GM18868 (cell line): ENCODE measurements around the gene RNU7-1.
A peak's percentile ranks its signal among the peaks of the same experiment; 100 is the strongest.

Source experiments
- ATAC-seq: cut with Tn5 transposase; IDR thresholded peaks from one replicate; pipeline ENCODE4 v1.9.1; 2021; ENCODE audit warnings: mild to moderate bottlenecking, moderate library complexity; ENCODE audit not compliant: unreplicated experiment

The RNU7-1 gene

GRCh38 chr12:6963016-6963731 is 19.6 kb downstream of the RNU7-1 start:
- no peak for ATAC-seq

- no peak for ATAC-seq
These were observed 20.3 kb downstream of the RNU7-1 start for GRCh38 chr12:6963791-6964413.

- ATAC-seq: no peak
These were observed 21.0 kb downstream of the RNU7-1 start for GRCh38 chr12:6964605-6965025.

GRCh38 chr12:6965026-6965661 is 21.5 kb downstream of the RNU7-1 start:
- ATAC-seq: peak; percentile 45

GRCh38 chr12:6965714-6966113 is 22.1 kb downstream of the RNU7-1 start:
- no peak for ATAC-seq

- ATAC-seq: no peak
These were observed 22.7 kb downstream of the RNU7-1 start for GRCh38 chr12:6966351-6966750.

GRCh38 chr12:6967651-6968100 is 24.1 kb downstream of the RNU7-1 start:
- ATAC-seq: no peak

GRCh38 chr12:6968426-6968825 is 24.8 kb downstream of the RNU7-1 start:
- ATAC-seq: no peak

GRCh38 chr12:6970096-6970527 is 26.5 kb downstream of the RNU7-1 start:
- ATAC-seq: no peak

GRCh38 chr12:6974180-6974579 is 30.6 kb downstream of the RNU7-1 start:
- ATAC-seq: no peak

GRCh38 chr12:6975297-6976032 is 31.8 kb downstream of the RNU7-1 start:
- no peak for ATAC-seq

GRCh38 chr12:6977653-6978052 is 34.0 kb downstream of the RNU7-1 start:
- no peak for ATAC-seq

- ATAC-seq: no peak
These were observed 34.6 kb downstream of the RNU7-1 start for GRCh38 chr12:6978188-6978587.

GRCh38 chr12:6978611-6979011 is 35.0 kb downstream of the RNU7-1 start:
- ATAC-seq: no peak

- no peak for ATAC-seq
These were observed 35.4 kb downstream of the RNU7-1 start for GRCh38 chr12:6979021-6979420.

GRCh38 chr12:6979453-6979852 is 35.8 kb downstream of the RNU7-1 start:
- no peak for ATAC-seq

GRCh38 chr12:6980075-6980474 is 36.5 kb downstream of the RNU7-1 start:
- ATAC-seq: no peak

- no peak for ATAC-seq
These were observed 37.1 kb downstream of the RNU7-1 start for GRCh38 chr12:6980740-6981139.

GRCh38 chr12:6981152-6982052 is 37.8 kb downstream of the RNU7-1 start:
- ATAC-seq: no peak

- no peak for ATAC-seq
These were observed 38.9 kb downstream of the RNU7-1 start for GRCh38 chr12:6982532-6982931.
